HG02885 (cell line): Measurements from ENCODE around the gene TMEM132D.

Source experiments
- ATAC-seq: cut with Tn5 transposase; IDR thresholded peaks from one replicate; pipeline ENCODE4 v1.9.1; 2021; ENCODE audit warnings: mild to moderate bottlenecking; ENCODE audit not compliant: unreplicated experiment, poor library complexity

The TMEM132D gene

GRCh38 chr12:129873833-129874208 lies 30.0 kb downstream of the TMEM132D start:
- ATAC-seq, result no peak

GRCh38 chr12:129873111-129873832 lies 30.6 kb downstream of the TMEM132D start:
- no peak for ATAC-seq

- no peak for ATAC-seq
These were observed 31.5 kb downstream of the TMEM132D start for GRCh38 chr12:129871991-129872972.

- ATAC-seq, result no peak
These were observed 33.0 kb downstream of the TMEM132D start for GRCh38 chr12:129870796-129871195.

- no peak for ATAC-seq
These were observed 33.7 kb downstream of the TMEM132D start for GRCh38 chr12:129870136-129870535.

GRCh38 chr12:129868575-129868974 lies 35.2 kb downstream of the TMEM132D start:
- ATAC-seq, result no peak

GRCh38 chr12:129863938-129864337 lies 39.9 kb downstream of the TMEM132D start:
- ATAC-seq, result no peak

GRCh38 chr12:129862561-129863175 lies 41.2 kb downstream of the TMEM132D start:
- no peak for ATAC-seq

GRCh38 chr12:129861951-129862350 lies 41.9 kb downstream of the TMEM132D start:
- ATAC-seq, result no peak

GRCh38 chr12:129854591-129854990 lies 49.2 kb downstream of the TMEM132D start:
- ATAC-seq, result no peak

- ATAC-seq, result no peak
These were observed 52.5 kb downstream of the TMEM132D start for GRCh38 chr12:129851296-129851695.

GRCh38 chr12:129848876-129849275 lies 54.9 kb downstream of the TMEM132D start:
- ATAC-seq, result no peak

GRCh38 chr12:129847063-129847462 lies 56.8 kb downstream of the TMEM132D start:
- no peak for ATAC-seq

GRCh38 chr12:129844662-129845220 lies 59.1 kb downstream of the TMEM132D start:
- ATAC-seq, result no peak

GRCh38 chr12:129841251-129841650 lies 62.6 kb downstream of the TMEM132D start:
- ATAC-seq, result no peak

GRCh38 chr12:129840145-129840884 lies 63.5 kb downstream of the TMEM132D start:
- ATAC-seq, result no peak

GRCh38 chr12:129839679-129840078 lies 64.1 kb downstream of the TMEM132D start:
- ATAC-seq, result no peak

GRCh38 chr12:129831294-129831693 lies 72.5 kb downstream of the TMEM132D start:
- no peak for ATAC-seq

- no peak for ATAC-seq
These were observed 73.0 kb downstream of the TMEM132D start for GRCh38 chr12:129830796-129831195.

- no peak for ATAC-seq
These were observed 75.9 kb downstream of the TMEM132D start for GRCh38 chr12:129827866-129828384.
